HepG2 (cell line): ENCODE data around the gene SH2D3A. TPM values are rescaled to one million over a fixed set of nuclear protein-coding genes. Genes with fewer than 3 reads are reported as not detected.

Experiments used
- ATF1 ChIP-seq: IDR thresholded peaks from 2 replicates; pipeline ENCODE4 v1.6.1; 2016; ENCODE audit warnings: mild to moderate bottlenecking, control low read depth
- ATF6 ChIP-seq: sonication (generic); formaldehyde crosslinking; conservative IDR thresholded peaks from 2 replicates; pipeline ENCODE4 v1.4.0; 2020; ENCODE audit warnings: missing genetic modification reagents
- CBX2 ChIP-seq, 2 experiments: fragments of 200-600 bp in 1 of 2; sonication (generic); formaldehyde crosslinking in 1 of 2; IDR thresholded peaks; 2 replicates each; pipeline versions ENCODE4 v1.7.0 to v1.8.1; 2018 to 2022; ENCODE audit warnings: low read depth in 2 of 2, low read length in 1 of 2, mild to moderate bottlenecking in 1 of 2, missing genetic modification reagents in 1 of 2
- CBX5 ChIP-seq: sonication (generic); formaldehyde crosslinking; IDR thresholded peaks from 2 replicates; pipeline ENCODE4 v1.4.0; 2020; ENCODE audit warnings: missing genetic modification reagents, borderline replicate concordance
- CREM ChIP-seq, 2 experiments: sonication (generic) in 1 of 2; formaldehyde crosslinking in 1 of 2; IDR thresholded peaks; 2 replicates each; pipeline versions ENCODE4 v1.4.0 to v1.6.1; 2016 to 2020; ENCODE audit warnings: antibody characterized with exemption in 1 of 2, mild to moderate bottlenecking in 1 of 2, missing genetic modification reagents in 1 of 2
- GLI4 ChIP-seq: sonication (generic); formaldehyde crosslinking; IDR thresholded peaks from 2 replicates; pipeline ENCODE4 v1.5.1; 2020; ENCODE audit warnings: missing genetic modification reagents, mild to moderate bottlenecking, moderate library complexity, borderline replicate concordance
- HNRNPL ChIP-seq: fragments of 200-400 bp; formaldehyde crosslinking; IDR thresholded peaks from 2 replicates; pipeline ENCODE4 v1.6.1; 2017; ENCODE audit warnings: mild to moderate bottlenecking, low read depth, low read length
- KLF6 ChIP-seq: IDR thresholded peaks from 2 replicates; pipeline ENCODE4 v1.8.0; 2016; ENCODE audit warnings: missing biosample characterization, missing genetic modification reagents
- LCORL ChIP-seq, 2 experiments: fragments of 450-650 bp in 1 of 2; sonication (generic) in 1 of 2; formaldehyde crosslinking in 1 of 2; IDR thresholded peaks; 2 replicates each; pipeline versions ENCODE4 v1.5.0 to v1.6.1; 2017 to 2020; ENCODE audit warnings: antibody characterized with exemption in 1 of 2, missing genetic modification reagents in 1 of 2
- NPAS2 ChIP-seq: sonication (generic); formaldehyde crosslinking; IDR thresholded peaks from 2 replicates; pipeline ENCODE4 v1.8.0; 2022; ENCODE audit warnings: mild to moderate bottlenecking, missing genetic modification reagents, borderline replicate concordance
- PRPF4 ChIP-seq: fragments of 200-400 bp; formaldehyde crosslinking; IDR thresholded peaks from 2 replicates; pipeline ENCODE4 v1.6.1; 2016; ENCODE audit warnings: low read length, low read depth; ENCODE audit not compliant: poor library complexity, severe bottlenecking
- RAD21 ChIP-seq: fragments of 450-650 bp; formaldehyde crosslinking; IDR thresholded peaks from 2 replicates; pipeline ENCODE4 v1.5.0; 2020; ENCODE audit warnings: mild to moderate bottlenecking
- SALL1 ChIP-seq: sonication (generic); formaldehyde crosslinking; IDR thresholded peaks from 2 replicates; pipeline ENCODE4 v1.8.0; 2022; ENCODE audit warnings: mild to moderate bottlenecking, missing genetic modification reagents
- SAP130 ChIP-seq: IDR thresholded peaks from 2 replicates; pipeline ENCODE4 v1.6.1; 2016; ENCODE audit warnings: low read depth
- SKI ChIP-seq: fragments of 450-650 bp; IDR thresholded peaks from one replicate; pipeline ENCODE4 v1.6.1; 2018; ENCODE audit warnings: mild to moderate bottlenecking; ENCODE audit not compliant: partially characterized antibody
- SPEN ChIP-seq: sonication (generic); formaldehyde crosslinking; IDR thresholded peaks from 2 replicates; pipeline ENCODE4 v1.5.1; 2020; ENCODE audit warnings: low read depth, mild to moderate bottlenecking, missing genetic modification reagents
- SRSF4 ChIP-seq: fragments of 200-400 bp; formaldehyde crosslinking; IDR thresholded peaks from one replicate; pipeline ENCODE4 v1.6.1; 2018; ENCODE audit warnings: mild to moderate bottlenecking, low read depth, low read length, moderate library complexity; ENCODE audit not compliant: poor library complexity, severe bottlenecking
- TCF7 ChIP-seq: sonication (generic); IDR thresholded peaks from 2 replicates; pipeline ENCODE4 v1.6.1; 2016; ENCODE audit warnings: antibody characterized with exemption, low read depth
- ZNF17 ChIP-seq: sonication (generic); formaldehyde crosslinking; IDR thresholded peaks from 2 replicates; pipeline ENCODE4 v1.5.0; 2020; ENCODE audit warnings: mild to moderate bottlenecking, missing genetic modification reagents
- ZNF362 ChIP-seq: sonication (generic); formaldehyde crosslinking; IDR thresholded peaks from 2 replicates; pipeline ENCODE4 v1.4.0; 2020; ENCODE audit warnings: missing genetic modification reagents, mild to moderate bottlenecking, borderline replicate concordance
- ZNF589 ChIP-seq: sonication (generic); formaldehyde crosslinking; conservative IDR thresholded peaks from 2 replicates; pipeline ENCODE4 v1.8.0; 2022; ENCODE audit warnings: mild to moderate bottlenecking, moderate library complexity, missing genetic modification reagents
- ZNF605 ChIP-seq: sonication (generic); formaldehyde crosslinking; IDR thresholded peaks from 2 replicates; pipeline ENCODE4 v1.8.0; 2022; ENCODE audit warnings: mild to moderate bottlenecking, missing genetic modification reagents
- ZNF747 ChIP-seq: sonication (generic); formaldehyde crosslinking; IDR thresholded peaks from 2 replicates; pipeline ENCODE4 v1.8.1; 2023; ENCODE audit warnings: missing genetic modification reagents, mild to moderate bottlenecking, borderline replicate concordance
- polyA plus RNA-seq, 8 experiments: library from polyadenylated mRNA; depleted of rRNA in 3 of 8; stranded (reverse) in 7 of 8; unstranded in 1 of 8; fragments of >200 nt; fragmentation: Illumina TruSeq in 4 of 8; extraction: Trizol in 4 of 8; gene quantifications; 2 replicates each; pipeline versions ENCODE4 v1.2.1 to v1.2.3, GENCODE V29; 2011 to 2016; ENCODE audit warnings: low read depth in 4 of 8, missing spikeins in 1 of 8, mixed read lengths in 1 of 8; ENCODE audit not compliant: insufficient read depth in 1 of 8
- total RNA-seq, 5 experiments: library from RNA; depleted of rRNA; stranded (reverse); fragments of >200 nt; fragmentation: Illumina TruSeq; extraction: Trizol; gene quantifications; 2 replicates each; pipeline ENCODE4 v1.2.3, GENCODE V29; 2016; ENCODE audit warnings: low read depth in 1 of 5

Gene SH2D3A
- total and polyA plus RNA-seq, 2 of the 13 experiments (the other 11 are each of a cell fraction or from before 2014, with no cell fraction given), result 1.0 to 2.2 TPM

GRCh38 chr19:6718741-6719539 lies 48.3 kb downstream of the SH2D3A start (continued):
- TF ChIP-seq ZNF17, result no peak
- TF ChIP-seq SAP130 (CRISPR knock-in tag), result peak; percentile 92
- TF ChIP-seq RAD21 (CRISPR knock-in tag), result peak; percentile 35; the same call in 1 of the 2 replicates
- no peak for TF ChIP-seq ZNF589
- TF ChIP-seq ZNF747 (CRISPR knock-in tag), result 0 out of 2 replicates have a peak, but pooled peaks have one; percentile 65
- TF ChIP-seq HNRNPL, result peak; percentile 90; the same call in 1 of the 2 replicates
- TF ChIP-seq ATF1 (CRISPR knock-in tag), result no peak
- no peak for TF ChIP-seq GLI4
- TF ChIP-seq ZNF362 (CRISPR knock-in tag), result no peak
- peak; percentile 59; the same call in 1 of the 2 replicates for TF ChIP-seq CBX5 (CRISPR knock-in tag)
- no peak for TF ChIP-seq PRPF4
- peak; percentile 37; the same call in 1 of the 2 replicates for TF ChIP-seq KLF6 (CRISPR knock-in tag)
- no peak for TF ChIP-seq TCF7
- peak; percentile 56; the same call in 1 of the 2 replicates for TF ChIP-seq SALL1 (CRISPR knock-in tag)
- TF ChIP-seq ZNF605 (CRISPR knock-in tag), result peak; percentile 84
- no peak for TF ChIP-seq ATF6
- no peak for TF ChIP-seq LCORL (IDR thresholded peaks at IDR 0.05)
- TF ChIP-seq LCORL (CRISPR knock-in tag; IDR thresholded peaks at IDR 0.05), result no peak
- peak; percentile 19 for TF ChIP-seq SKI
- no peak for TF ChIP-seq CBX2 (IDR thresholded peaks at IDR 0.05; ENCODE audit: low read depth, low read length)
- TF ChIP-seq CBX2 (CRISPR knock-in tag; IDR thresholded peaks at IDR 0.05; ENCODE audit: low read depth), result no peak
- peak; percentile 69; the same call in 1 of the 2 replicates for TF ChIP-seq SPEN (CRISPR knock-in tag)
- no peak for TF ChIP-seq NPAS2 (CRISPR knock-in tag)
- TF ChIP-seq CREM (IDR thresholded peaks at IDR 0.05), result peak; percentile 52; the same call in 1 of the 2 replicates
- TF ChIP-seq CREM (CRISPR knock-in tag; IDR thresholded peaks at IDR 0.05), result no peak
- TF ChIP-seq SRSF4, result no peak
